Fibroblast of skin of scalp (primary cell): Measurements from ENCODE around the gene FHOD3.
"Not testable (repeated sequence)": the region's sequence is repeated elsewhere in the genome, so short reads cannot be mapped to it uniquely, and the experiment has no call there.

Experiments
- DNase-seq: peaks from one replicate; pipeline ENCODE4 v3.0.0-alpha.2; 2013

The FHOD3 gene

GRCh38 chr18:36760598-36760997, 463.1 kb downstream of the FHOD3 start:
- no peak for DNase-seq

GRCh38 chr18:36761186-36761698, 463.7 kb downstream of the FHOD3 start:
- no peak for DNase-seq

GRCh38 chr18:36762074-36762473, 464.6 kb downstream of the FHOD3 start:
- no peak for DNase-seq

- DNase-seq, result not testable (repeated sequence)
These were observed 465.5 kb downstream of the FHOD3 start for GRCh38 chr18:36762965-36763364.

GRCh38 chr18:36766836-36767235, 469.3 kb downstream of the FHOD3 start:
- DNase-seq, result no peak

- no peak for DNase-seq
These were observed 471.7 kb downstream of the FHOD3 start for GRCh38 chr18:36769172-36769571.

- DNase-seq, result no peak
These were observed 472.2 kb downstream of the FHOD3 start for GRCh38 chr18:36769611-36770314.

- no peak for DNase-seq
These were observed 472.9 kb downstream of the FHOD3 start for GRCh38 chr18:36770315-36770946.

- DNase-seq, result no peak
These were observed 473.7 kb downstream of the FHOD3 start for GRCh38 chr18:36771245-36771644.

- DNase-seq, result no peak
These were observed 474.8 kb downstream of the FHOD3 start for GRCh38 chr18:36772241-36772723.

- DNase-seq, result no peak
These were observed 477.9 kb downstream of the FHOD3 start for GRCh38 chr18:36775396-36775795.

GRCh38 chr18:36776650-36777049, 479.1 kb downstream of the FHOD3 start:
- DNase-seq, result no peak

GRCh38 chr18:36777566-36777965, 480.1 kb downstream of the FHOD3 start:
- no peak for DNase-seq

GRCh38 chr18:36780748-36781147, 483.2 kb downstream of the FHOD3 start:
- no peak for DNase-seq

- no peak for DNase-seq
These were observed 485.2 kb downstream of the FHOD3 start for GRCh38 chr18:36782710-36783109.

- DNase-seq, result no peak
These were observed 486.3 kb downstream of the FHOD3 start for GRCh38 chr18:36783792-36784191.

- DNase-seq, result peak; percentile 83
These were observed 489.2 kb downstream of the FHOD3 start for GRCh38 chr18:36786686-36787085.

GRCh38 chr18:36792634-36793283, 495.2 kb downstream of the FHOD3 start:
- no peak for DNase-seq

GRCh38 chr18:36798738-36799473, 501.4 kb downstream of the FHOD3 start:
- no peak for DNase-seq

- DNase-seq, result no peak
These were observed 507.6 kb downstream of the FHOD3 start for GRCh38 chr18:36805105-36805504.

GRCh38 chr18:36808681-36809080, 511.2 kb downstream of the FHOD3 start:
- peak; percentile 93 for DNase-seq

GRCh38 chr18:36809590-36810381, 512.3 kb downstream of the FHOD3 start:
- peak; percentile 78 for DNase-seq
